HEK293 (cell line): ENCODE data around the gene MED13L.

ENCODE experiments used
- SALL2 ChIP-seq: fragments of 450-650 bp; formaldehyde crosslinking; IDR thresholded peaks from 2 replicates; pipeline ENCODE4 v1.5.0; 2017; ENCODE audit warnings: missing biosample characterization, mild to moderate bottlenecking, missing genetic modification characterization, borderline replicate concordance
- SCRT2 ChIP-seq: fragments of 450-650 bp; formaldehyde crosslinking; IDR thresholded peaks from 2 replicates; pipeline ENCODE4 v1.5.1; 2016; ENCODE audit warnings: missing biosample characterization, missing genetic modification characterization
- ZNF146 ChIP-seq: fragments of 450-650 bp; formaldehyde crosslinking; IDR thresholded peaks from 2 replicates; pipeline ENCODE4 v1.5.1; 2016; ENCODE audit warnings: missing biosample characterization, missing genetic modification characterization
- ZNF391 ChIP-seq: fragments of 450-650 bp; formaldehyde crosslinking; IDR thresholded peaks from 2 replicates; pipeline ENCODE4 v1.5.1; 2016; ENCODE audit warnings: low read depth, missing biosample characterization, missing genetic modification characterization, borderline replicate concordance
- ZNF394 ChIP-seq: fragments of 450-650 bp; formaldehyde crosslinking; IDR thresholded peaks from 2 replicates; pipeline ENCODE4 v1.5.1; 2016; ENCODE audit warnings: missing biosample characterization, missing genetic modification characterization, mild to moderate bottlenecking, moderate library complexity, borderline replicate concordance

- TF ChIP-seq ZNF391 (tag by site-specific recombination) (no peak), ZNF146 (tag by site-specific recombination) (peak; percentile 81), SALL2 (tag by site-specific recombination) (no peak), SCRT2 (tag by site-specific recombination) (no peak), ZNF394 (no peak)
These were observed 32.6 kb upstream of the MED13L start for GRCh38 chr12:116310082-116310481.
